ENCODE results near the gene HIVEP3.

Gene HIVEP3

GRCh38 chr1:41860771-41861170 lies 58.0 kb downstream of the HIVEP3 start:
- no peak overlapping the region for H3K4me3 ChIP-seq (ENCODE audit: low read length)
- TF ChIP-seq CTCF (conservative IDR thresholded peaks at IDR 0.05; ENCODE audit: low read depth, low read length) = no peak
- DNase-seq (ENCODE audit: low read depth) = no peak

- no peak overlapping the region for H3K4me3 ChIP-seq (ENCODE audit: low read length)
- no peak for TF ChIP-seq CTCF (conservative IDR thresholded peaks at IDR 0.05; ENCODE audit: low read depth, low read length)
- no peak for DNase-seq (ENCODE audit: low read depth)
Measured at GRCh38 chr1:41860214-41860613, 58.5 kb downstream of the HIVEP3 start.

- no peak for TF ChIP-seq CTCF (conservative IDR thresholded peaks at IDR 0.05; ENCODE audit: low read depth, low read length)
- no peak for DNase-seq (ENCODE audit: low read depth)
- H3K4me3 ChIP-seq (ENCODE audit: low read length) = no peak overlapping the region
Measured at GRCh38 chr1:41859686-41860085, 59.0 kb downstream of the HIVEP3 start.

GRCh38 chr1:41856944-41857285 lies 61.8 kb downstream of the HIVEP3 start:
- TF ChIP-seq CTCF (conservative IDR thresholded peaks at IDR 0.05; ENCODE audit: low read depth, low read length) = no peak
- no peak for DNase-seq (ENCODE audit: low read depth)
- no peak overlapping the region for H3K4me3 ChIP-seq (ENCODE audit: low read length)

- H3K4me3 ChIP-seq (ENCODE audit: low read length) = no peak overlapping the region
- no peak for DNase-seq (ENCODE audit: low read depth)
- no peak for TF ChIP-seq CTCF (conservative IDR thresholded peaks at IDR 0.05; ENCODE audit: low read depth, low read length)
Measured at GRCh38 chr1:41856151-41856943, 62.4 kb downstream of the HIVEP3 start.

- DNase-seq (ENCODE audit: low read depth) = no peak
- no peak overlapping the region for H3K4me3 ChIP-seq (ENCODE audit: low read length)
- no peak for TF ChIP-seq CTCF (conservative IDR thresholded peaks at IDR 0.05; ENCODE audit: low read depth, low read length)
Measured at GRCh38 chr1:41855713-41856112, 63.0 kb downstream of the HIVEP3 start.

- TF ChIP-seq CTCF (conservative IDR thresholded peaks at IDR 0.05; ENCODE audit: low read depth, low read length) = no peak
- DNase-seq (ENCODE audit: low read depth) = no peak
- no peak overlapping the region for H3K4me3 ChIP-seq (ENCODE audit: low read length)
Measured at GRCh38 chr1:41853907-41854306, 64.8 kb downstream of the HIVEP3 start.

Measured in retinal pigment epithelial cell (primary cell).